Measurements from ENCODE around the gene TVP23A. TPM values are rescaled to one million over a fixed set of nuclear protein-coding genes. Genes with fewer than 3 reads are reported as not detected.

The TVP23A gene
- total and polyA plus RNA-seq, 10 of the 15 experiments (the other 5 are each of a cell fraction or from before 2014, with no cell fraction given) = 1.1 to 6.4 (median 2.2) TPM

DNA sequence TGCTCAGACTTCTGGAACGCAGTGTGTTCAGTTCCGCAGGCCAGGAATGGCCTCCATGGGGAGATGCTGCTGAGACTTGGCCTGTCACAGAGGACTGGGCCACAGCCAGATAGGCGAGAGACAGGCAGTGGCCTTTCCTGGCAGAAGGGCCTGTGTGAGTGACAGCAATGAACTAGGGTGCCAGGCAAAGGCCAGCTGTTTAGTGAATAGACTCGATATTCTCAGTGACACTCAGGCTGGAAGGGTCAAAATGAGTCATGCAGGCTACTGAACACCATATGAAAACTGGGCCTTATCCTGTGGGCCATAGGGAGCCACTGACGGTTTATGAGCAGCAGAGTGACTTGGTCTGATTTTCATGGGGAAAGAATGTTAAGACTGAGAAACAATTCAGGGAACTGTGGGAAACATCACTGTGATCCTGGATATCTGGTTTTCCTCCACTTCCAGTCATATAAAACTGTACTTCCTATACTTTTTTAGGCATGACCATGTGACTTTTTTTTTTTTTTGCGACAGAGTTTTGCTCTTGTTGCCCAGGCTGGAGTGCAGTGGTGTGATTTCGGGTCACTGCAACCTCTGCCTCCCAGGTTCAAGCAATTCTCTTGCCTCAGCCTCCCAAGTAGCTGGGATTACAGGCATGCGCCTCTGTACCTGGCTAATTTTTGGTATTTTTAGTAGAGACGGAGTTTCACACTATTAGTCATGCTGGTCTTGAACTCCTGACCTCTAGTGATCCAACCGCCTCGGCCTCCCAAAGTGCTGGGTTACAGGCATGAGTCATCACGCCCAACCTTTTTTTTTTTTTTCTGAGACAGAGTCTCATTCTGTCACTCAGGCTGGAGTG is 80.1 kb downstream of the TVP23A start:
- no TSS peak for BruUV-seq (replicated peaks)
- ChIA-PET POLR2A (interaction anchor here (0.6 to 4.0 kb wide), 13 partner anchors 15 to 403 kb away, joined by 3 to 25 read pairs (median 5); partner anchors contain the start of gene CIITA), CTCF (interaction anchor here (0.7 to 7.7 kb wide), 25 partner anchors 27 to 424 kb away, joined by 3 to 191 read pairs (median 5); partner anchors contain the start of gene CIITA), SMC1A (ENCODE audit: uncharacterized antibody, unreplicated experiment) (interaction anchor here (0.9 to 6.0 kb wide), 23 partner anchors 14 to 424 kb away, joined by 3 to 104 read pairs (median 5); partner anchors contain the start of gene CIITA), RAD21 (ENCODE audit: unreplicated experiment) (interaction anchor here (0.6 to 5.6 kb wide), 36 partner anchors 15 to 912 kb away, joined by 3 to 85 read pairs (median 4); partner anchors contain the start of gene CIITA)
- DNase-seq (ENCODE audit: low read depth, low spot score) (peak; percentile 82), ATAC-seq (peak; percentile 84), FAIRE-seq (peak; percentile 77)
- Histone ChIP-seq H3K27me3 (replicated peaks in 1 of 2; ENCODE audit: control insufficient read depth in 2 of 2, insufficient read depth in 2 of 2, low read length in 1 of 2) (no peaks in the 10 kb centered on the region), H3K9me3 (replicated peaks; ENCODE audit: control insufficient read depth, insufficient read depth, low read length) (no peaks in the 10 kb centered on the region), H3K4me1 (ENCODE audit: control insufficient read depth, insufficient read depth, low read length) (peaks cover 46% of the 10 kb centered on the region), H3K4me2 (ENCODE audit: control insufficient read depth, insufficient read depth) (peak overlapping the region; percentile 69), H3K27ac (ENCODE audit: control insufficient read depth, insufficient read depth) (peak overlapping the region; percentile 82), H3K9ac (ENCODE audit: control insufficient read depth, insufficient read depth, low read length) (peak overlapping the region; percentile 33), H3K79me2 (ENCODE audit: control insufficient read depth, insufficient read depth, low read length) (no peaks in the 10 kb centered on the region; the same call in 1 of the 2 replicates), H3K36me3 (ENCODE audit: control insufficient read depth in 2 of 2, insufficient read depth in 2 of 2, low read length in 1 of 2) (no peaks in the 10 kb centered on the region), H3K4me3 (peak overlapping the region; percentile 37; the same call in 1 of the 2 replicates), H2AFZ (ENCODE audit: control insufficient read depth, low read depth, low read length) (peak overlapping the region; percentile 46), H4K20me1 (ENCODE audit: control insufficient read depth, insufficient read depth) (no peaks in the 10 kb centered on the region)
- in situ Hi-C loops (cut with MboI) = loop anchor here (5.0 to 10.0 kb wide), 4 partner anchors 226 to 1594 kb away; no protein-coding TSS in a partner anchor
- intact Hi-C loops (cut with micrococcal nuclease; ENCODE audit: unreplicated experiment) = loop anchor here (2.0 to 5.0 kb wide), 4 partner anchors 74 to 426 kb away; partner anchors contain the start of genes ATF7IP2 and CIITA
- WGBS (ENCODE audit: insufficient coverage, insufficient replicate concordance, low lambda C conversion rate, missing lambda C conversion rate) = under 1% methylated on average over 11 of the region's 12 CpGs
- TF ChIP-seq ZNF207 (IDR thresholded peaks at IDR 0.05; ENCODE audit: borderline replicate concordance) (no peak), JUNB (IDR thresholded peaks at IDR 0.05) (peak; percentile 83), ETV6 (conservative IDR thresholded peaks at IDR 0.05 in 1 of 2, IDR thresholded peaks at IDR 0.05 in 1 of 2; ENCODE audit: borderline replicate concordance in 1 of 2, low read depth in 1 of 2) (peak in 1 of 2 experiments; percentile 58; a peak in 2 of 4 replicates), GATAD2B (conservative IDR thresholded peaks at IDR 0.05; ENCODE audit: low read depth) (peak; percentile 31), CBX5 (IDR thresholded peaks at IDR 0.05; ENCODE audit: low read depth) (peak; percentile 17; the same call in 1 of the 2 replicates), HDAC2 (IDR thresholded peaks at IDR 0.05) (no peak), CREM (IDR thresholded peaks at IDR 0.05; ENCODE audit: low read depth) (peak; percentile 73), MEF2B (IDR thresholded peaks at IDR 0.05; ENCODE audit: partially characterized antibody, poor library complexity, severe bottlenecking) (no peak), E2F4 (IDR thresholded peaks at IDR 0.05; ENCODE audit: low read depth, low read length) (no peak), ASH2L (IDR thresholded peaks at IDR 0.05; ENCODE audit: borderline replicate concordance, low read depth) (no peak), ZNF622 (IDR thresholded peaks at IDR 0.05) (no peak), TARDBP (IDR thresholded peaks at IDR 0.05; ENCODE audit: borderline replicate concordance) (no peak), GABPA (IDR thresholded peaks at IDR 0.05; ENCODE audit: low read depth) (no peak), RBBP5 (conservative IDR thresholded peaks at IDR 0.05) (no peak), SREBF1 (IDR thresholded peaks at IDR 0.05; ENCODE audit: low read length) (no peak), IRF4 (IDR thresholded peaks at IDR 0.05; ENCODE audit: low read depth, low read length) (peak; percentile 80; the same call in 1 of the 2 replicates), ZNF274 (IDR thresholded peaks at IDR 0.05; ENCODE audit: insufficient read depth, insufficient read length) (no peak)
- TF ChIP-seq, protein P1, sequence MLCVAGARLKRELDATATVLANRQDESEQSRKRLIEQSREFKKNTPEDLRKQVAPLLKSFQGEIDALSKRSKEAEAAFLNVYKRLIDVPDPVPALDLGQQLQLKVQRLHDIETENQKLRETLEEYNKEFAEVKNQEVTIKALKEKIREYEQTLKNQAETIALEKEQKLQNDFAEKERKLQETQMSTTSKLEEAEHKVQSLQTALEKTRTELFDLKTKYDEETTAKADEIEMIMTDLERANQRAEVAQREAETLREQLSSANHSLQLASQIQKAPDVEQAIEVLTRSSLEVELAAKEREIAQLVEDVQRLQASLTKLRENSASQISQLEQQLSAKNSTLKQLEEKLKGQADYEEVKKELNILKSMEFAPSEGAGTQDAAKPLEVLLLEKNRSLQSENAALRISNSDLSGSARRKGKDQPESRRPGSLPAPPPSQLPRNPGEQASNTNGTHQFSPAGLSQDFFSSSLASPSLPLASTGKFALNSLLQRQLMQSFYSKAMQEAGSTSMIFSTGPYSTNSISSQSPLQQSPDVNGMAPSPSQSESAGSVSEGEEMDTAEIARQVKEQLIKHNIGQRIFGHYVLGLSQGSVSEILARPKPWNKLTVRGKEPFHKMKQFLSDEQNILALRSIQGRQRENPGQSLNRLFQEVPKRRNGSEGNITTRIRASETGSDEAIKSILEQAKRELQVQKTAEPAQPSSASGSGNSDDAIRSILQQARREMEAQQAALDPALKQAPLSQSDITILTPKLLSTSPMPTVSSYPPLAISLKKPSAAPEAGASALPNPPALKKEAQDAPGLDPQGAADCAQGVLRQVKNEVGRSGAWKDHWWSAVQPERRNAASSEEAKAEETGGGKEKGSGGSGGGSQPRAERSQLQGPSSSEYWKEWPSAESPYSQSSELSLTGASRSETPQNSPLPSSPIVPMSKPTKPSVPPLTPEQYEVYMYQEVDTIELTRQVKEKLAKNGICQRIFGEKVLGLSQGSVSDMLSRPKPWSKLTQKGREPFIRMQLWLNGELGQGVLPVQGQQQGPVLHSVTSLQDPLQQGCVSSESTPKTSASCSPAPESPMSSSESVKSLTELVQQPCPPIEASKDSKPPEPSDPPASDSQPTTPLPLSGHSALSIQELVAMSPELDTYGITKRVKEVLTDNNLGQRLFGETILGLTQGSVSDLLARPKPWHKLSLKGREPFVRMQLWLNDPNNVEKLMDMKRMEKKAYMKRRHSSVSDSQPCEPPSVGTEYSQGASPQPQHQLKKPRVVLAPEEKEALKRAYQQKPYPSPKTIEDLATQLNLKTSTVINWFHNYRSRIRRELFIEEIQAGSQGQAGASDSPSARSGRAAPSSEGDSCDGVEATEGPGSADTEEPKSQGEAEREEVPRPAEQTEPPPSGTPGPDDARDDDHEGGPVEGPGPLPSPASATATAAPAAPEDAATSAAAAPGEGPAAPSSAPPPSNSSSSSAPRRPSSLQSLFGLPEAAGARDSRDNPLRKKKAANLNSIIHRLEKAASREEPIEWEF (IDR thresholded peaks at IDR 0.05; ENCODE audit: insufficient replicate concordance, low read depth, low read length) = no peak
